Muscle layer of colon (tissue), 2 donors: ENCODE data around the gene LOC101059915.
"Not testable (repeated sequence)": the region's sequence is repeated elsewhere in the genome, so short reads cannot be mapped to it uniquely, and the experiment has no call there.

Source experiments
- H3K27ac ChIP-seq: one replicate; pipeline ENCODE4 v1.7.0; 2013; ENCODE audit warnings: low read depth, mild to moderate bottlenecking, low read length, moderate library complexity
- H3K27me3 ChIP-seq, 2 donors: one replicate each; pipeline ENCODE4 v1.7.0; 2013; ENCODE audit warnings: low read length in 2 of 2, mild to moderate bottlenecking in 2 of 2; ENCODE audit not compliant: insufficient read depth in 2 of 2, control insufficient read depth in 1 of 2
- H3K36me3 ChIP-seq: one replicate; pipeline ENCODE4 v1.7.0; 2013; ENCODE audit warnings: mild to moderate bottlenecking, low read length; ENCODE audit not compliant: insufficient read depth
- H3K4me1 ChIP-seq: one replicate; pipeline ENCODE4 v1.7.0; 2013; ENCODE audit warnings: mild to moderate bottlenecking, low read length; ENCODE audit not compliant: insufficient read depth
- H3K4me3 ChIP-seq, 2 donors: one replicate each; pipeline ENCODE4 v1.7.0; 2013; ENCODE audit warnings: low read length in 2 of 2, low read depth in 1 of 2, mild to moderate bottlenecking in 1 of 2, moderate library complexity in 1 of 2
- H3K9ac ChIP-seq: one replicate; pipeline ENCODE4 v1.7.0; 2013; ENCODE audit warnings: low read length
- H3K9me3 ChIP-seq: one replicate; pipeline ENCODE4 v1.7.0; 2013; ENCODE audit warnings: mild to moderate bottlenecking, low read length
- donor health status: abdominal sarcoma.
- donor health status: Adenocarcinoma of cecum.

The LOC101059915 gene

DNA sequence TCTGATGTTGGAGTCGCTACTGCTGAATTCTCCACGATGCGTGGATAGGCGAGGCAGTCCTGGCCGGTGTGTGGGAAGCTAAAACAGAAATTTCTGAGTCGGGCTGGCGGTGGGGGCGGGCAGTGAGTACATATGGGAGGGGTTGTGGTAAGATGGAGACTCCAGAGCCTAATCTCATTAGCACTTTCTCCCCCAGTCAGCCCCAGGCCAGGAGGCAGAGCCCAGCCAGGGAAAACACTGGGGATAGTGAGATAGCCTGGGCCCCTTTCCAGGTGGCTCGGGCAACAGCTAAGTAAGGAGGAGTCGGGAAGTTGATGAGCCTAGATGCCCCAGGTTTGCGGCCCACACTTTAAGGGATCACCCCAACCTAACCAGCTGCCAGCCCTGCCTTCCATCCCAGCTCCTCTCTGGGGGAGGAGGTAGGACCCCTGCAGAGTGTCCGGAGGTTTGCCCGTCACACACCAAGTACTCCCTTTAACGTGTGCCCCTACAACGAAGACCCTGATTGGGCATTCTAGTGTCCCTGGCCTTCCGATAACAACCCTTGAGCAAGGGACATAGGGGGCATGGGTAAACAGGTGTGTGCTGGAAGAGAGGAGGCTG lies 2.4 kb upstream of the LOC101059915 start:
- H3K36me3 ChIP-seq, result no peaks in the 10 kb centered on the region
- no peaks in the 10 kb centered on the region for H3K4me1 ChIP-seq
- no peaks in the 10 kb centered on the region for H3K9me3 ChIP-seq
- H3K4me3 ChIP-seq, result no peak overlapping the region
- peaks cover 0 to 3% of the 10 kb centered on the region in 2 donors for H3K27me3 ChIP-seq
- H3K27ac ChIP-seq, result no peak overlapping the region
- H3K9ac ChIP-seq, result no peak overlapping the region

DNA sequence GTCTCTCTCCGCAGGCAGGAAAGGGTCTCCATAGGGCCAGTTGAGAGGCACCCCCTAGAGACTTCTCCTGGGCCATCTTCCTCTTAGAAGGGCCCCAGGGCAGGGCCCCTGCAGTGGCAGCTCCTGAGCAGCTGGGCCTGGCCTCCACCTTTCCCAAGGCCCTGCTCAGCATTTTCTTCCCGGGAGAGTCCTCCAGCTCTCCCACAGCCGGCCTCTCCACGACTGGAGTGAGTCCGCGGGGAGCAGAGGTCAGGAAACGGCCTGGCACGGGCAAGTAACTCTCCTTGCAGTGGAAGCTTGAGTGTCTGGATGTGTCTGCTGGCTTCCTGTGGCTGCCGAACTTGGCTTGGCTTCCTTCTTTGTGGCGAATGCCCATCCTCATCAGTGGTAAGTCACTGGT lies 1.6 kb upstream of the LOC101059915 start:
- Histone ChIP-seq H3K9me3 (no peaks in the 10 kb centered on the region), H3K4me3 (no peak overlapping the region)

GRCh38 chrX:71666240-71667223 lies 814 bp upstream of the LOC101059915 start:
- Histone ChIP-seq H3K27me3 (peaks cover 0 to 6% of the 10 kb centered on the region in 2 donors), H3K36me3 (no peaks in the 10 kb centered on the region), H3K4me1 (no peaks in the 10 kb centered on the region), H3K27ac (no peak overlapping the region), H3K9me3 (no peaks in the 10 kb centered on the region), H3K4me3 (no peak overlapping the region), H3K9ac (no peak overlapping the region)

More for the DNA sequence above, 1.6 kb upstream of the LOC101059915 start:
- H3K27me3 ChIP-seq, result peaks cover 0 to 3% of the 10 kb centered on the region in 2 donors
- H3K4me1 ChIP-seq, result no peaks in the 10 kb centered on the region
- no peak overlapping the region for H3K27ac ChIP-seq
- H3K9ac ChIP-seq, result no peak overlapping the region
- no peaks in the 10 kb centered on the region for H3K36me3 ChIP-seq

DNA sequence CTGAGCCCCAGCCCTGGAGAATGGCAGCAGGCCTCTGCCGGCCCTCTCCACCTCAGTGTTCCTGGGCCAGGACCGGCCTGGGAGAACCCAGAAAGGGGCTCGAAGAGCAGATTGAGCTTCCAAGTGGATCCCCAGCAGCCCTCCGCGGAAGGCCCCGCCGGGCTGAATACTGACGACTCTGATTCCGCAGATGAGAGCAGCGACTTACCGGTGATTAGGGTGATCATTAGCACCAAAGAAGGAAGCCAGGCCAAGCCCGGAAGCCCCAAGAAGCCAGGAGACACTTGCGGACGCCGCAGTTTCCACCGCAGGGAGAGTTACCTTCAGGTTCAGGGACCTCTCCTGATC lies 876 bp downstream of the LOC101059915 start:
- Histone ChIP-seq H3K9ac (no peak overlapping the region), H3K27ac (no peak overlapping the region), H3K4me1 (no peaks in the 10 kb centered on the region), H3K4me3 (no peak overlapping the region), H3K9me3 (no peaks in the 10 kb centered on the region), H3K36me3 (no peaks in the 10 kb centered on the region), H3K27me3 (peaks cover 0 to 9% of the 10 kb centered on the region in 2 donors)

DNA sequence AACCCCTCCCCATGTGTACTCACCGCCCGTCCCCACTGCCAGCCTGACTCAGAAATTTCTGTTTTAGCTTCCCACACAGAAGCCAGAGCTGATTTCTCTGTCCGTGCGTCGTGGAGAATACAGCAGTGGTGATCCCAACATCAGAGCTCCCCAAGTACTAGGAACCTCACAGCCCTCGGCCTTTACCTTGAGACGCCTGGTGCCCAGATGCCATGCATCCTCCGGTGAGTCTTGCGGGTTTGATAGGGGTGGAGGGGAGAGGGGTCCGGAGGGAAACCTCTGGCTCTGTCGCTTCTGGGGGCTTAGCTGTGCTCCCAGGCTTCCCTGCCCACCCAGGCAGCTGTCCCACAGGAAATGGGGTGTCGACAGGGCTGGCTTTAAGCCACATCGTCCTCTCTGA lies 2.1 kb downstream of the LOC101059915 start:
- Histone ChIP-seq H3K27ac (no peak overlapping the region), H3K36me3 (no peaks in the 10 kb centered on the region), H3K4me3 (no peak overlapping the region), H3K9me3 (no peaks in the 10 kb centered on the region), H3K9ac (no peak overlapping the region), H3K4me1 (no peaks in the 10 kb centered on the region), H3K27me3 (peaks cover 0 to 9% of the 10 kb centered on the region in 2 donors)

GRCh38 chrX:71669947-71670346 lies 2.6 kb downstream of the LOC101059915 start:
- not testable (repeated sequence) for H3K9ac ChIP-seq, H3K4me1 ChIP-seq, H3K9me3 ChIP-seq, H3K36me3 ChIP-seq, H3K27me3 ChIP-seq, H3K27ac ChIP-seq, H3K4me3 ChIP-seq

DNA sequence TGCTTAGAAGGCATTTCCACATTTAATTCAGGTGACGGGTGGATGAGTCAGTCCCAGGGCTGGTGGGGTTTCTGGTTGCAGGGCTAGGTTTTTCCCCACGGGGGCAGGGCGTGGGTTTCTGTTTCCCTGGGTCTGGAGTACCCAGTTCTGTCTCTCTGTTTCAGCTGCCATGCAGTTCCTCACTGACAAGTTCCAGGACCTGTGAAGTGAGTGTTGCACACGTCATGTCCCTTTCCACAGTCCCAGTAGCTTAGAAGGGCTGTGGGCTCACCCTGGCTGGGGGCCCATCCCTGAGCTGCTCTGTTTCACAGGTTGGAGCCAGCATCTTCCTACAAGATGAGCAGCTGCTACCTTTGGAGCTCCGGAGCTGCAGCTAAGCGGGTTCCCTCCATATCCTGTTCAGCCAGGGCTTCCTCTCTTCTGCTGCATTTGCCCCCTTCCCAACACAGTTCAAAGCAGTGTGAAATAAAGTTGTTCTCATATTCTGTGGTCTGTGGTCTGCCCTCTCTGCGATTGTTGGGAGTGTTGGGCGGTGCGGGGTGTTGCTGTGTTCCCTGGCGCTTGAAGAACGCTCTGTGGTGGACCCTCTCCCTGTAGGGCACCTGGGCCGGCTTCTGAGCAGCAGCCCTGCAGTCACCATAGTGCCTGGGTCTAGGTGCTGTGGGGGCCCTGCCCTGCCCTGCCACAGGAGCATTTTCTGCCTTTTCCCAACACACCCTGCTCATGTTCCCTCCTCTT lies 3.9 kb downstream of the LOC101059915 start:
- no peaks in the 10 kb centered on the region for H3K9me3 ChIP-seq
- no peak overlapping the region for H3K4me3 ChIP-seq
- no peaks in the 10 kb centered on the region for H3K4me1 ChIP-seq
- H3K36me3 ChIP-seq, result no peaks in the 10 kb centered on the region
- H3K27me3 ChIP-seq, result peaks cover 0 to 9% of the 10 kb centered on the region in 2 donors
- no peak overlapping the region for H3K9ac ChIP-seq
- H3K27ac ChIP-seq, result no peak overlapping the region

GRCh38 chrX:71671938-71672337 lies 4.6 kb downstream of the LOC101059915 start:
- Histone ChIP-seq H3K4me3 (no peak overlapping the region), H3K9me3 (no peaks in the 10 kb centered on the region), H3K27me3 (peaks cover 0 to 9% of the 10 kb centered on the region in 2 donors), H3K9ac (no peak overlapping the region), H3K4me1 (no peaks in the 10 kb centered on the region), H3K36me3 (no peaks in the 10 kb centered on the region), H3K27ac (no peak overlapping the region)

GRCh38 chrX:71675636-71676035 lies 8.3 kb downstream of the LOC101059915 start:
- H3K4me3 ChIP-seq, H3K4me1 ChIP-seq, H3K36me3 ChIP-seq, H3K9ac ChIP-seq, H3K27me3 ChIP-seq, H3K27ac ChIP-seq, H3K9me3 ChIP-seq: not testable (repeated sequence)

- H3K4me3 ChIP-seq, H3K27me3 ChIP-seq, H3K4me1 ChIP-seq, H3K9ac ChIP-seq, H3K9me3 ChIP-seq, H3K27ac ChIP-seq, H3K36me3 ChIP-seq: not testable (repeated sequence)
These were observed 8.9 kb downstream of the LOC101059915 start for GRCh38 chrX:71676068-71676795.

GRCh38 chrX:71677195-71677594 lies 9.8 kb downstream of the LOC101059915 start:
- not testable (repeated sequence) for H3K27me3 ChIP-seq, H3K4me3 ChIP-seq, H3K36me3 ChIP-seq, H3K9ac ChIP-seq, H3K27ac ChIP-seq, H3K4me1 ChIP-seq, H3K9me3 ChIP-seq
